Astrocyte of the spinal cord (primary cell): ENCODE data around the gene PARP9.

ENCODE experiments used
- DNase-seq: peaks from one replicate; pipeline ENCODE4 v3.0.0; 2011; ENCODE audit warnings: low read depth, low spot score
- H3K4me3 ChIP-seq: 2 replicates; pipeline ENCODE4 v1.5.1; 2011; ENCODE audit warnings: low read depth, mild to moderate bottlenecking, low read length, moderate library complexity
- CTCF ChIP-seq: IDR thresholded peaks from 2 replicates; pipeline ENCODE4 v1.5.1; 2012; ENCODE audit warnings: low read depth, mild to moderate bottlenecking, low read length, inconsistent platforms
- in situ Hi-C: cut with HindIII; loops from 2 replicates; pipeline ENCODE4 v1.10.0; 2017; ENCODE audit warnings: low sequenced_read_pairs

The PARP9 gene

DNA sequence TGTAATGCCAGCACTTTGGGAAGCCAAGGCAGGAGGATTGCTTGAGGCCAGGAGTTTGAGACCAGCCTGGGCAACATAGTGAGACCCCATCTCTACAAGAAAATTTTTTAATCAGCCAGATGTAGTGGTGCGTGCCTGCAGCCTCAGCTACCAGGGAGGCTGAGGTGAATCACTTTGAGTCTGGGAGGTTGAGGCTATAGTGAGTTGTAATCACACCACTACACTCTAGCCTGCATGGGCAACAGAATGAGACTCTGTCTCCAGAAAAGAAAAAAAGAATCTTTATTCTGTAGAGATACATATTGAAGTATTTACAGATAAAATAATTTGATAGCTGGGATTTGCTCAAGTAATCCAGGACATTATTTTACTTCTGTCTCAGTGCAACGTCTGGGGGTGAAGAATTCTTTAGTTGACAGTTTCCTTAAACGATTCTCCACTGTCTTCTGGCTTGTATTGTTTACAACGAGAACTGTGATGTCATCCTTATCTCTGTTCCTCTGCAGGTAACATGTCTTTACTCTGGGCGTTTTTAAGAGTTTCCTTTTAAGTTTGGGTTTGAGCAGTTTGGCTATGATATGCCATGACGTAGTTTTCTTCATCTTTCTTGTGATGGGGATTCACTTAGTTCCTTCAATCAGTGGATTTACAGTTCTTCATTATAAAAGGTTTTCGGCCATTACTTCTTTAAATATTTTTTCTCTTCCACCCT is 75.7 kb downstream of the PARP9 start:
- H3K4me3 ChIP-seq: no peak overlapping the region
- in situ Hi-C loops: no loop called here
- DNase-seq: no peak
- TF ChIP-seq CTCF: no peak

GRCh38 chr3:122484985-122485384 is 79.1 kb downstream of the PARP9 start:
- in situ Hi-C loops: no loop called here
- H3K4me3 ChIP-seq: no peak overlapping the region
- DNase-seq: peak; percentile 58
- no peak for TF ChIP-seq CTCF

DNA sequence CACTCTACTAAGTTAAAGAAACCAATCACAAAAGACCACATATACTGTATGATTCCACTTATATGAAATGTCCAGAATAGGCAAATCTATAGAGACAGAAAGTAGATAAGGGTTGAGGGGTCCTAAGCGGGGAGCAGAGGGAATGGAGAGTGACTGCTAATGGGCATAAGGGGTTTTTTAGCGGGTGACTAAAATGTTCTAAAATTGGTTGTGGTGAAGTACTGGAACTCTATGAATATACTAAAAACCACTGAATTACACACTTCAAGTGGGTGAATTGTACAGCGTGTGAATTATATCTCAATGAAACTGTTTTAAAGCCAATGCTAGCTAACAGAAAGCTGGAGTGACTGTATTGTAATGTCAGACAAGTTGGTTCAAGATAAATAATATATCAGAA is 82.7 kb downstream of the PARP9 start:
- H3K4me3 ChIP-seq: no peak overlapping the region
- in situ Hi-C loops: no loop called here
- no peak for TF ChIP-seq CTCF
- DNase-seq: no peak
